A204.1 (cell line): ENCODE results near the gene BRD1.

ENCODE experiments used
- FAIRE-seq: peaks from 2 replicates; lab custom pipeline; 2012; peaks lifted over from hg19 to GRCh38; lab: Jason Lieb, UNC

The BRD1 gene

DNA sequence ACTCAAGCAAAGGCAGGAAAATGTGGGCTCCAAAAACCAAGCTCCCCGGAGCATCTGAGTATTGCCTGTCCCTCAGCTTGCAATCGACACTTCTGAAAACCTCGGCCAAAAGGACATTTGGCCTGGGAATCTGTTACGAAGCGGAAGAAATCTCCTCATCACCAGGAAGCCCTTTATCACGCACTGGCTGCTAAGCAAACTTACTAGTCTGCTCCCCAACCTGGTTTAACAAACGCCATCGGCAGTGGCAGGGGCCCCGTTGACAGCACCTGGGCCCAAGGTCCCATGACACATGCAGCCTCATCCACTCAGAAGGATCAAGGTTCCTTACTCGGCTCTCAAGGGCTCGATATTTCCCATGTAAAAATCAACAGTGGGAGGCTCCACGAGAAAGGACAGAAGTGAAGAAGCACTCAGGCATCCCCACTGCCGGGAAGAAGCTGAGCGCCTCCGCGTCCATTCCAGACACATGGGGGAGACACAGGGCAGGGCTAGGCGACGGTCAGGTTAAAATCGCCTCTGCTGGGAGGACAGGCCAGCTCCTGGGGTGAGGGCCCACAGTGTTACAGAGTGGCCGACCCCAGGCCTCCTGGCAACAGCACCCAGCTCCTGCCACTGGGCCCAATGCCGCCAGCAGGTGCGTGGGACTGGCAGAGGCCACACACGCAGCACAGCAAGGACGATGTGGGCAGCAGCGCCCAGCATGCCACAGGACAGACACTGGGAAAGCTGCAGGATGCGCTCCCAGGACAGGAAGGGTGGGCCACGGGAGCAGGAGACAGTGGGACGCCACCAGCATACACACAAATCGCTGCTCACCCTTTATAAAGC is 27.1 kb downstream of the BRD1 start:
- FAIRE-seq = no peak

- no peak for FAIRE-seq
These were observed 28.1 kb downstream of the BRD1 start for GRCh38 chr22:49799431-49800075.

GRCh38 chr22:49798486-49799151 is 29.1 kb downstream of the BRD1 start:
- FAIRE-seq = no peak

DNA sequence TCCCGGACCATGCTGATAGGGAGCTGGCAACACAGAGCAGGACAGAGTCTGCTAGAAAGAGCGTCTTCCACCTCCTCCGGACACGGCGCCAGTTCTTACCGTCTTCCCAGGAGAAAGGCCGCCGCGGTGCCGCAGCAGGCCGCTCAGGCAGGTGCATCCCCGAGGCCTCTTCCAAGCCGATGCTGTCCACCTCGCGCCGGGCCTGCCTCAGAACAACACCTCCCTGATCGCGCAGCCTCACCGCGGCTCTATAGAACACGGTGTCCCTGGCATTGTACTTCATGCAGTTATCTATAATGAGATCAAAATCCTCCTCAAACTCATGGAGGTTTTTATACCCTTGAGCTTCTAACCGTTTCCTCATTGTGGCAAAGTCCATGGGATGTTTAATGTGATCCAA is 30.0 kb downstream of the BRD1 start:
- FAIRE-seq = no peak

- FAIRE-seq = no peak
These were observed 30.9 kb downstream of the BRD1 start for GRCh38 chr22:49796596-49797270.

- FAIRE-seq = no peak
These were observed 32.2 kb downstream of the BRD1 start for GRCh38 chr22:49795521-49795920.

GRCh38 chr22:49793871-49794270 is 33.8 kb downstream of the BRD1 start:
- FAIRE-seq = no peak

GRCh38 chr22:49793296-49793695 is 34.4 kb downstream of the BRD1 start:
- no peak for FAIRE-seq

- no peak for FAIRE-seq
These were observed 35.6 kb downstream of the BRD1 start for GRCh38 chr22:49792107-49792506.

DNA sequence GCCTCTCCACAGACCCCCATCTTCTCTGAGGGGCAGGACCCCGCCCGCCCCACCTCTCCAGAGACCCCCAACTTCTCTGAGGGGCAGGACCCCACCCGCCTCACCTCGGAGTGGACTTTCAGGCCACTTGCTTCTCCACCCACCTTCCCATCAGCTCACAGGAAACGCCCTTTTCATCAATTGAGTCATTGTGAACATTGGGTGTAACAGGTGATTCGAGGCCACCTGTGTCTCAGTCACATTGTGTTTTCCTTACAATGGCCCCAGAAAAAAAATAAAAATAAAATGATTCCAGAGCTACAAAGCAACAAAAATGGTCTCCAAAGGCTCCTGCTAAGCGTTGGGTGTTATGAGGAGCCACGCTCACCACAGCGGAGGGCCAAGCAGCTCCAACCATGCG is 36.0 kb downstream of the BRD1 start:
- FAIRE-seq = no peak

DNA sequence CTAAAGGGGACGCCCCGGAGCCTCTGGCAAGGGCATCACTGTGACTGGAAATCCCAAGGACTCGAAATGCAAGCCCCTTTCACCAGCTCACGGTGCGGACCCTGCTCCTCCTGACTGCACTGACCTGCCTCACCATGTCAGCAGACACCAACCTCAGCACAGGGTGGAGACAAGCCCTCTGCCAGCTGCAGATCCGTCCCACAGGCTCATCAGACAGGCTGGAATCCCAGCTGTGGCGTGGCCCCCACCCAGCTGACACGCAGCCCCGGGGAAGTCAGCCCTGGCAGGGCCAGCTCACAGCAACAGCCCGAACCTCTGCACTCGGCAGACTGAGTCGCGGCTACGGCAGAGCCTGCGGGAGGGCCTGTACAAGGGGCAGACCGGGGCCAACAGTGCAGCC is 36.8 kb downstream of the BRD1 start:
- FAIRE-seq = no peak

DNA sequence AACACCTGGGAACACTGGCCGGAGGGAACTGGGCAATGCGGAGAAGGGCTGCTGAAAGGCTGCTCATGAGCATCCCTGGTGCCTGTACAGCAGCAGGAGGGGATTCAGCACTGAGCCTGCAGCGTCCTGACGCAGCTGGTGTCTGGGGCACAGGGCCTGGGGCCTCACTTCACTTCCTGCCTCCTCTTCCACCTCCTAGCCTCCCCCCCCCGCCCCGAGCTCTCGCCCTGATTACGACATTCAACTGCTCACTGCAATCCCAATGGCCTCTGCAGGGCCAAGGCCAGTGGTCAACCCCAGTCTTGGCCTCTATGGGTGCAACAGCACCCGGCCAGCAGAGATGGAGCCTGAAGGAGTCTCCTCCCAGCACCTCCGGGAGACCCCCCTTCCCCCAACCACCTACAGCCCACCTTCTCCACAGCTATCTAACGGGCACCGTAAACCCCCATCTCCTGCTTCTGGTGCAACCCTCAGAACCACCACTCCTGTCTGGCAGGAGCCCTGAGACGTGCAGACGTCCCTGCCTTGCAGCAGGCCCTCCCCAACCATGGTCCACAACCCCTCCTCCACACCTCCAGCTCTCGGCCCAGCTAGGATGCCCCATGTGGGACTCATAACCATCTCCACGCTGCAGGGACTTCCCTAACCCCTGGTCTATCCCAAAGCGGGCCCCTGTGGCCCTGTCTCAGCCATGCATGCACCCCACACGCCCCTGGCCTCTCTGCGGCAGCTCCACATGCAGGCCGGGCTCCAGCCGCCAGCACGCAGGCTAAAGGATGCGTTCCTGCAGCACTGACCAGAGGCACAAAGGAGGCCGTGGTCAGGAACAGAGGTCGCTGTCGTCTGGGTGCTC is 38.2 kb downstream of the BRD1 start:
- no peak for FAIRE-seq

GRCh38 chr22:49788504-49788903 is 39.2 kb downstream of the BRD1 start:
- FAIRE-seq = no peak

GRCh38 chr22:49787861-49788260 is 39.8 kb downstream of the BRD1 start:
- FAIRE-seq = no peak

GRCh38 chr22:49786976-49787706 is 40.5 kb downstream of the BRD1 start:
- no peak for FAIRE-seq

DNA sequence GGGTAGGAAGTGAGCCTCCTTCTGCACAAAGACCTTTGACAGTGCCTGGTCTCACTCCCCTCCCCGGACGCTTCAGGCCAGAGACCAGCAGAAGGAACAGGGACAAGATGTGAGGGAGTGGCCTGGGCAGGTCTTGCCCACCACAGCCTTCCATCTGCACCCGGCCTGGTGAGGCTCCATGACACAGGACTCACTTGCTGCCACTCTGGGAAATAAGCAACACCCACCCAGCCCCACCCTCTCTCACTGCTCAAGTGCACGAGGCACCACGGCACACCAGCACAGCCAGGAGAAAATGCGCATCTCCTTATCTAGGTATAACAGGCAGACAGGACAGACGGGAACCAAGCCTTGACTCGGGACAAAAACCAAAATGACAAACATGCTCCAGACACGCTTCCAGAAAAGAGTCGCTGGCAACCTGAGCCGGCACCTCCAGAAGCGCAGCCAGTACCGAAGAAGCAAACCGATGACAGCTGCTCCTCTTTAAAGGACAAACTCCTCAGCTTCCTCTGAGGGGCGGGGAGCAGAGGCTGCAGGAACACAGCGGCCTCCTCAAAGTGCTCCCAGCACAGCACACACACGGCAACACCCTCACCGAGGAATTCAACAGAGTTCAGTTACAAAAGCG is 41.7 kb downstream of the BRD1 start:
- no peak for FAIRE-seq

- FAIRE-seq = no peak
These were observed 42.6 kb downstream of the BRD1 start for GRCh38 chr22:49785046-49785521.

GRCh38 chr22:49784630-49784971 is 43.1 kb downstream of the BRD1 start:
- no peak for FAIRE-seq

DNA sequence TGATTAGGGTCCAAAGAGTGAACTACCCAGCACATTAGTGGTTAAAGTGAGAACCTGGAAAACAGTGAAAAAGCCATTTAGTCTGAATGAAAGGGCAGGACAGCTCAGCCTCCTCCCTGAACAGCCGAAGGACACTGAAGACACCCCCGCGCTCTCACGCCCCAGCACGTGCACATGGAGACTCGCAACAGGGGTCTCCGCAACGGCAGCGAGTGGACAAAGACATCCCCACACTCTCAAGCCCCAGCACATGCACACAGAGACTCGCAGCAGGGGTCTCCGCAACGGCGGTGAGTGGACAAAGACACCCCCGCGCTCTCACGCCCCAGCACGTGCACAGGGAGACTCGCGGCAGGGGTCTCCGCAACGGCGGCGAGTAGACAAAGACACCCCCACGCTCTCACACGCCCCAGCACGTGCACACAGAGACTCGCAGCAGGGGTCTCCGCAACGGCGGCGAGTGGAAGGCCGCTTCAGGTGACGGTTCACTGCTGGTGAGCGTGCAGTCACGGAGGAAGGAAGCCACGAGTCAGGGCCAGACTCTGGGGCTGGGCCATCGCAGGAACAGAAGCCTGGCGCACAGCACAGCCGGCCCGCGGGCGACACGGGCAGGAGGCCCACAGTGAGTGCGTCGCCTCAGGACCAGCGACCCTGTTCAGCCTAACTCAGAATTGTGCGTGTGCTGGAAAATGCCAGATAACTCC is 43.6 kb downstream of the BRD1 start:
- FAIRE-seq = no peak
